PC-9 (cell line): Measurements from ENCODE around the gene GALNT8.

Experiments
- CTCF ChIP-seq: fragments of 200-600 bp; sonication (generic); conservative IDR thresholded peaks from 2 replicates; pipeline ENCODE4 v1.6.1; 2017; ENCODE audit warnings: mixed run types, antibody characterized with exemption, mild to moderate bottlenecking, moderate library complexity
- EZH2 ChIP-seq: fragments of 200-600 bp; sonication (generic); IDR thresholded peaks from 2 replicates; pipeline ENCODE4 v1.8.0; 2017; ENCODE audit warnings: antibody characterized with exemption, low read depth

- no peak for TF ChIP-seq CTCF
- TF ChIP-seq EZH2, result no peak
Measured at GRCh38 chr12:4703676-4704075, 16.5 kb upstream of the GALNT8 start.
